Measurements from ENCODE around the gene DNAL1.

DNA sequence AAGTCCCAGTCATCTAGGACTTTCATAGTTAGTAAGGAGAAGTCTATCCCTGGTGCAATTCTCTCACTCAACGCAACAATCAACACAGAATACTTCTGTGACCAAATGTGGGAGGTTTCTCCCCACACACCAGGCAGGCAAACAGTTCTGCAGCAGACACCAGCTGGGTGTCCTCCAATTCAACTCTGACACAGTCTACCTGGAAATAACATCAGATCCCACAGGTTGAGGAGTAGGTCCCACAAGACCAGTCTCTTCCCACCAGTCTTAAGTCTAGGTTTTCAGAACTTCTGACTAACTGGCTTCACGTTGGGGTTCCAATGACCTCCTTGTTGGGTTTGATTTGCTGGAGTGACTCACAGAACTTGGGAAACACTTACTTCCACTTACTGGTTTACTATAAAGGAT is 17.6 kb upstream of the DNAL1 start:
- TF ChIP-seq, protein P1, sequence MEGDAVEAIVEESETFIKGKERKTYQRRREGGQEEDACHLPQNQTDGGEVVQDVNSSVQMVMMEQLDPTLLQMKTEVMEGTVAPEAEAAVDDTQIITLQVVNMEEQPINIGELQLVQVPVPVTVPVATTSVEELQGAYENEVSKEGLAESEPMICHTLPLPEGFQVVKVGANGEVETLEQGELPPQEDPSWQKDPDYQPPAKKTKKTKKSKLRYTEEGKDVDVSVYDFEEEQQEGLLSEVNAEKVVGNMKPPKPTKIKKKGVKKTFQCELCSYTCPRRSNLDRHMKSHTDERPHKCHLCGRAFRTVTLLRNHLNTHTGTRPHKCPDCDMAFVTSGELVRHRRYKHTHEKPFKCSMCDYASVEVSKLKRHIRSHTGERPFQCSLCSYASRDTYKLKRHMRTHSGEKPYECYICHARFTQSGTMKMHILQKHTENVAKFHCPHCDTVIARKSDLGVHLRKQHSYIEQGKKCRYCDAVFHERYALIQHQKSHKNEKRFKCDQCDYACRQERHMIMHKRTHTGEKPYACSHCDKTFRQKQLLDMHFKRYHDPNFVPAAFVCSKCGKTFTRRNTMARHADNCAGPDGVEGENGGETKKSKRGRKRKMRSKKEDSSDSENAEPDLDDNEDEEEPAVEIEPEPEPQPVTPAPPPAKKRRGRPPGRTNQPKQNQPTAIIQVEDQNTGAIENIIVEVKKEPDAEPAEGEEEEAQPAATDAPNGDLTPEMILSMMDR (IDR thresholded peaks at IDR 0.05): no peak
- TF ChIP-seq POLR2AphosphoS5 (IDR thresholded peaks at IDR 0.05) (no peak), EP300 (IDR thresholded peaks at IDR 0.05) (no peak), POLR2A (IDR thresholded peaks at IDR 0.05) (no peak)
